ENCODE results near the gene MTMR10. TPM values are rescaled to one million over a fixed set of nuclear protein-coding genes. Genes with fewer than 3 reads are reported as not detected.

Gene MTMR10
- total and polyA plus RNA-seq, 2 experiments from 2014 or later: 4.3 to 11.3 TPM

GRCh38 chr15:31021067-31021665 is 29.7 kb upstream of the MTMR10 start:
- no peaks in the 10 kb centered on the region for H4K20me1 ChIP-seq (replicated peaks; ENCODE audit: insufficient read depth)
- no peak overlapping the region for H3K4me2 ChIP-seq
- no peaks in the 10 kb centered on the region for H3K36me3 ChIP-seq (ENCODE audit: insufficient read depth)
- no peak for TF ChIP-seq NANOG (IDR thresholded peaks at IDR 0.05; ENCODE audit: borderline replicate concordance)
- no peak for TF ChIP-seq REST (IDR thresholded peaks at IDR 0.05; ENCODE audit: unreplicated experiment)
- TF ChIP-seq EZH2phosphoT487 (IDR thresholded peaks at IDR 0.05; ENCODE audit: unreplicated experiment): no peak
- TF ChIP-seq ZNF114 (CRISPR knock-in tag; IDR thresholded peaks at IDR 0.05): no peak
- TF ChIP-seq EZH2 (IDR thresholded peaks at IDR 0.05; ENCODE audit: low read depth, unreplicated experiment): no peak
- Mint-ChIP-seq H3K27me3 (ENCODE audit: insufficient read depth, low read depth, poor library complexity) (peaks cover 3% of the 10 kb centered on the region), H3K4me1 (peaks cover 27% of the 10 kb centered on the region), H3K9me3 (no peaks in the 10 kb centered on the region), H3K4me3 (no peak overlapping the region), H3K36me3 (ENCODE audit: low read depth) (no peaks in the 10 kb centered on the region), H3K27ac (no peak overlapping the region)
- no peaks in the 10 kb centered on the region for H3K27me3 ChIP-seq (ENCODE audit: insufficient read depth)
- peaks cover 16% of the 10 kb centered on the region for H3K4me1 ChIP-seq (ENCODE audit: insufficient read depth)
- no peaks in the 10 kb centered on the region for H3K79me2 ChIP-seq (replicated peaks; ENCODE audit: insufficient read depth)
- ATAC-seq: no peak
- H3K27ac ChIP-seq (ENCODE audit: low read depth): no peak overlapping the region
- no peak overlapping the region for H3K4me3 ChIP-seq
- H2AFZ ChIP-seq: no peak overlapping the region
- H3F3A ChIP-seq (replicated peaks; ENCODE audit: low read depth): no peaks in the 10 kb centered on the region
- no peaks in the 10 kb centered on the region; the same call in 1 of the 2 replicates for H3K9me2 ChIP-seq (ENCODE audit: insufficient read depth)
- no peak for DNase-seq (ENCODE audit: low spot score)

- DNase-seq (ENCODE audit: low spot score): no peak
- Histone ChIP-seq H3K27me3 (ENCODE audit: insufficient read depth) (no peaks in the 10 kb centered on the region), H3K36me3 (ENCODE audit: insufficient read depth) (no peaks in the 10 kb centered on the region), H3K79me2 (replicated peaks; ENCODE audit: insufficient read depth) (no peaks in the 10 kb centered on the region), H3K4me3 (no peak overlapping the region), H3K27ac (ENCODE audit: low read depth) (no peak overlapping the region), H3K4me2 (no peak overlapping the region), H3K4me1 (ENCODE audit: insufficient read depth) (peaks cover 16% of the 10 kb centered on the region), H2AFZ (no peak overlapping the region), H3K9me2 (ENCODE audit: insufficient read depth) (no peaks in the 10 kb centered on the region; the same call in 1 of the 2 replicates), H4K20me1 (replicated peaks; ENCODE audit: insufficient read depth) (no peaks in the 10 kb centered on the region), H3F3A (replicated peaks; ENCODE audit: low read depth) (no peaks in the 10 kb centered on the region)
- no peak overlapping the region for H3K27ac Mint-ChIP-seq
- H3K27me3 Mint-ChIP-seq (ENCODE audit: insufficient read depth, low read depth, poor library complexity): peaks cover 3% of the 10 kb centered on the region
- ATAC-seq: no peak
- H3K9me3 Mint-ChIP-seq: no peaks in the 10 kb centered on the region
- TF ChIP-seq REST (IDR thresholded peaks at IDR 0.05; ENCODE audit: unreplicated experiment): no peak
- no peak for TF ChIP-seq JUNB (IDR thresholded peaks at IDR 0.05; ENCODE audit: unreplicated experiment)
- no peak for TF ChIP-seq POLR2AphosphoS5 (IDR thresholded peaks at IDR 0.05; ENCODE audit: low read depth)
- no peak for TF ChIP-seq NANOG (IDR thresholded peaks at IDR 0.05; ENCODE audit: borderline replicate concordance)
- no peak for TF ChIP-seq EZH2phosphoT487 (IDR thresholded peaks at IDR 0.05; ENCODE audit: unreplicated experiment)
- TF ChIP-seq CREB1 (CRISPR knock-in tag; IDR thresholded peaks at IDR 0.05; ENCODE audit: low read depth): no peak
- TF ChIP-seq ETS1 (IDR thresholded peaks at IDR 0.05): no peak
- no peak for TF ChIP-seq ZNF114 (CRISPR knock-in tag; IDR thresholded peaks at IDR 0.05)
- TF ChIP-seq CTCF (conservative IDR thresholded peaks at IDR 0.05; ENCODE audit: low read depth in 2 of 2): no peak
- no peak for TF ChIP-seq EZH2 (IDR thresholded peaks at IDR 0.05; ENCODE audit: low read depth, unreplicated experiment)
- H3K4me1 Mint-ChIP-seq: peaks cover 26% of the 10 kb centered on the region
- no peaks in the 10 kb centered on the region for H3K36me3 Mint-ChIP-seq (ENCODE audit: low read depth)
- H3K4me3 Mint-ChIP-seq: no peak overlapping the region
These were observed 29.1 kb upstream of the MTMR10 start for GRCh38 chr15:31020542-31020941.
